Nephron (organoid): ENCODE data around the gene CORO2B.

Source experiments
- H3K27ac Mint-ChIP-seq, 3 experiments: 2 replicates each; pipeline ENCODE4 v1.8.0; 2020; ENCODE audit warnings: mixed read lengths in 3 of 3, mild to moderate bottlenecking in 2 of 3, moderate library complexity in 1 of 3
- H3K27me3 Mint-ChIP-seq: 2 replicates; pipeline ENCODE4 v1.8.0; 2021; ENCODE audit warnings: low read depth, mild to moderate bottlenecking, moderate library complexity, mixed read lengths
- H3K36me3 Mint-ChIP-seq: 2 replicates; pipeline ENCODE4 v1.8.0; 2020; ENCODE audit warnings: low read depth, mixed read lengths
- H3K4me1 Mint-ChIP-seq: 2 replicates; pipeline ENCODE4 v1.8.0; 2020; ENCODE audit warnings: mixed read lengths
- H3K4me3 Mint-ChIP-seq, 3 experiments: 2 replicates each; pipeline ENCODE4 v1.8.0; 2020; ENCODE audit warnings: mild to moderate bottlenecking in 3 of 3, mixed read lengths in 3 of 3, moderate library complexity in 2 of 3
- H3K9me3 Mint-ChIP-seq: 2 replicates; pipeline ENCODE4 v1.8.0; 2020; ENCODE audit warnings: mixed read lengths
- CTCF ChIP-seq, 3 experiments: fragments of 200-600 bp; sonication (generic); IDR thresholded peaks; one replicate each; pipeline ENCODE4 v1.5.0; 2021; ENCODE audit warnings: antibody characterized with exemption in 3 of 3; ENCODE audit not compliant: unreplicated experiment in 3 of 3

Gene CORO2B

GRCh38 chr15:68574046-68574445 lies 4.7 kb upstream of the CORO2B start:
- H3K4me3 Mint-ChIP-seq: peak overlapping the region in 2 of 3 experiments; percentile 23 to 51
- peaks cover 32% of the 10 kb centered on the region for H3K4me1 Mint-ChIP-seq
- H3K36me3 Mint-ChIP-seq: no peaks in the 10 kb centered on the region
- no peaks in the 10 kb centered on the region for H3K9me3 Mint-ChIP-seq
- H3K27ac Mint-ChIP-seq: peak overlapping the region in 2 of 3 experiments; percentile 60 to 65
- TF ChIP-seq CTCF (IDR thresholded peaks at IDR 0.05; ENCODE audit: unreplicated experiment in 3 of 3): no peak
- peaks cover 55% of the 10 kb centered on the region for H3K27me3 Mint-ChIP-seq

GRCh38 chr15:68574629-68575028 lies 4.2 kb upstream of the CORO2B start:
- no peaks in the 10 kb centered on the region for H3K9me3 Mint-ChIP-seq
- H3K4me3 Mint-ChIP-seq: peak overlapping the region; percentile 44 to 75 (median 51)
- peaks cover 33% of the 10 kb centered on the region for H3K4me1 Mint-ChIP-seq
- TF ChIP-seq CTCF (IDR thresholded peaks at IDR 0.05; ENCODE audit: unreplicated experiment in 3 of 3): no peak
- H3K27ac Mint-ChIP-seq: peak overlapping the region; percentile 60 to 86 (median 65)
- no peaks in the 10 kb centered on the region for H3K36me3 Mint-ChIP-seq
- H3K27me3 Mint-ChIP-seq: peaks cover 55% of the 10 kb centered on the region

GRCh38 chr15:68576235-68576892 lies 2.4 kb upstream of the CORO2B start:
- peak overlapping the region; percentile 63 to 66 (median 64) for H3K27ac Mint-ChIP-seq
- H3K4me3 Mint-ChIP-seq: peak overlapping the region; percentile 79 to 90 (median 82)
- peaks cover 46% of the 10 kb centered on the region for H3K4me1 Mint-ChIP-seq
- no peaks in the 10 kb centered on the region for H3K9me3 Mint-ChIP-seq
- TF ChIP-seq CTCF (IDR thresholded peaks at IDR 0.05; ENCODE audit: unreplicated experiment in 3 of 3): no peak
- H3K27me3 Mint-ChIP-seq: peaks cover 57% of the 10 kb centered on the region
- H3K36me3 Mint-ChIP-seq: no peaks in the 10 kb centered on the region

- no peaks in the 10 kb centered on the region for H3K36me3 Mint-ChIP-seq
- H3K27me3 Mint-ChIP-seq: peaks cover 43% of the 10 kb centered on the region
- peak; percentile 24 to 60 (median 54) for TF ChIP-seq CTCF (IDR thresholded peaks at IDR 0.05; ENCODE audit: unreplicated experiment in 3 of 3)
- H3K27ac Mint-ChIP-seq: peak overlapping the region; percentile 84 to 95 (median 91)
- peaks cover 56% of the 10 kb centered on the region for H3K4me1 Mint-ChIP-seq
- no peaks in the 10 kb centered on the region for H3K9me3 Mint-ChIP-seq
- H3K4me3 Mint-ChIP-seq: peak overlapping the region; percentile 79 to 94 (median 90)
These were observed 416 bp upstream of the CORO2B start for GRCh38 chr15:68578175-68578979.

- no peak for TF ChIP-seq CTCF (IDR thresholded peaks at IDR 0.05; ENCODE audit: unreplicated experiment in 3 of 3)
- no peaks in the 10 kb centered on the region for H3K9me3 Mint-ChIP-seq
- H3K27me3 Mint-ChIP-seq: peaks cover 34% of the 10 kb centered on the region
- H3K4me1 Mint-ChIP-seq: peaks cover 48% of the 10 kb centered on the region
- H3K4me3 Mint-ChIP-seq: peak overlapping the region; percentile 83 to 91 (median 84)
- peak overlapping the region; percentile 72 to 94 (median 87) for H3K27ac Mint-ChIP-seq
- H3K36me3 Mint-ChIP-seq: no peaks in the 10 kb centered on the region
These were observed 1.5 kb downstream of the CORO2B start for GRCh38 chr15:68580026-68580882.
